HG03521 (cell line): ENCODE measurements around the gene SLC37A4.
"Not testable (repeated sequence)": the region's sequence is repeated elsewhere in the genome, so short reads cannot be mapped to it uniquely, and the experiment has no call there.

Experiments used
- ATAC-seq: cut with Tn5 transposase; IDR thresholded peaks from one replicate; pipeline ENCODE4 v1.9.1; 2021; ENCODE audit warnings: mild to moderate bottlenecking, moderate library complexity; ENCODE audit not compliant: unreplicated experiment

Gene SLC37A4

GRCh38 chr11:119042927-119043326, 12.2 kb upstream of the SLC37A4 start:
- no peak for ATAC-seq

GRCh38 chr11:119041821-119042514, 11.3 kb upstream of the SLC37A4 start:
- no peak for ATAC-seq

- not testable (repeated sequence) for ATAC-seq
Observed at GRCh38 chr11:119039471-119039870, 8.8 kb upstream of the SLC37A4 start.

GRCh38 chr11:119038884-119039283, 8.2 kb upstream of the SLC37A4 start:
- no peak for ATAC-seq

GRCh38 chr11:119034813-119035212, 4.1 kb upstream of the SLC37A4 start:
- ATAC-seq = no peak

- not testable (repeated sequence) for ATAC-seq
Observed at GRCh38 chr11:119033421-119033820, 2.7 kb upstream of the SLC37A4 start.

GRCh38 chr11:119031912-119032280, 1.2 kb upstream of the SLC37A4 start:
- no peak for ATAC-seq

- ATAC-seq = peak; percentile 8
Observed at GRCh38 chr11:119030029-119030328, 698 bp downstream of the SLC37A4 start.

- ATAC-seq = peak; percentile 23
Observed at GRCh38 chr11:119029340-119030028, 1.2 kb downstream of the SLC37A4 start.

- ATAC-seq = no peak
Observed at GRCh38 chr11:119029069-119029339, 1.7 kb downstream of the SLC37A4 start.

GRCh38 chr11:119028346-119029068, 2.2 kb downstream of the SLC37A4 start:
- ATAC-seq = no peak

GRCh38 chr11:119027561-119028345, 2.9 kb downstream of the SLC37A4 start:
- no peak for ATAC-seq

- no peak for ATAC-seq
Observed at GRCh38 chr11:119026970-119027369, 3.7 kb downstream of the SLC37A4 start.

- ATAC-seq = no peak
Observed at GRCh38 chr11:119025978-119026766, 4.5 kb downstream of the SLC37A4 start.

GRCh38 chr11:119025541-119025940, 5.1 kb downstream of the SLC37A4 start:
- no peak for ATAC-seq

GRCh38 chr11:119025099-119025473, 5.6 kb downstream of the SLC37A4 start:
- ATAC-seq = no peak

GRCh38 chr11:119024430-119025098, 6.1 kb downstream of the SLC37A4 start:
- no peak for ATAC-seq

GRCh38 chr11:119023741-119024140, 6.9 kb downstream of the SLC37A4 start:
- ATAC-seq = no peak

GRCh38 chr11:119021631-119022030, 9.0 kb downstream of the SLC37A4 start:
- no peak for ATAC-seq

- ATAC-seq = no peak
Observed at GRCh38 chr11:119019996-119020395, 10.7 kb downstream of the SLC37A4 start.
